Panc1 (cell line): ENCODE data around the gene HDAC6. TPM values are rescaled to one million over a fixed set of nuclear protein-coding genes. Genes with fewer than 3 reads are reported as not detected.

ENCODE experiments used
- ATAC-seq: fragments of 200-7000 bp; cut with Tn5 transposase; 2 replicates; pipeline ENCODE4 v1.9.1; 2020; ENCODE audit warnings: mild to moderate bottlenecking, moderate library complexity
- BruUV-seq: library from RNA; stranded (reverse); fragments of 400-500 nt; replicated peaks from 2 replicates; lab custom pipeline; 2021; lab: Mats Ljungman, UMichigan
- CTCF ChIA-PET: fragments of 300-600 bp; sonication (Branson Sonifier 250); formaldehyde crosslinking; loops from one replicate; lab custom pipeline; 2022; ENCODE audit warnings: antibody characterized with exemption; lab: Charles Lee
- POLR2A ChIA-PET: fragments of 300-600 bp; sonication (Branson Sonifier 250); formaldehyde crosslinking; loops from one replicate; lab custom pipeline; 2022; ENCODE audit warnings: antibody characterized with exemption; lab: Charles Lee
- DNase-seq: peaks from one replicate; pipeline ENCODE4 v3.0.0-alpha.2; 2010; ENCODE audit warnings: low read depth, low spot score
- H3K27ac ChIP-seq: 2 replicates; pipeline ENCODE4 v1.5.1; 2011; ENCODE audit warnings: mild to moderate bottlenecking, low read length, inconsistent platforms
- H3K27me3 ChIP-seq: fragments of 200-500 bp; sonication (Bioruptor generic); 2 replicates; pipeline ENCODE4 v1.6.0; 2014; ENCODE audit warnings: low read length, inconsistent platforms; ENCODE audit not compliant: control insufficient read depth, insufficient read depth
- H3K36me3 ChIP-seq: fragments of 200-500 bp; sonication (Bioruptor generic); 2 replicates; pipeline ENCODE4 v1.5.1; 2014; ENCODE audit warnings: inconsistent platforms, mild to moderate bottlenecking, low read length, moderate library complexity; ENCODE audit not compliant: control insufficient read depth, insufficient read depth
- H3K4me1 ChIP-seq: 2 replicates; pipeline ENCODE4 v1.5.1; 2011; ENCODE audit warnings: inconsistent platforms, mild to moderate bottlenecking, low read length, moderate library complexity; ENCODE audit not compliant: control insufficient read depth, insufficient read depth
- H3K4me3 ChIP-seq, 2 experiments: 2 replicates each; pipeline ENCODE4 v1.5.1; 2011 to 2012; ENCODE audit warnings: low read depth in 2 of 2, low read length in 2 of 2, mild to moderate bottlenecking in 2 of 2, inconsistent platforms in 1 of 2, moderate library complexity in 1 of 2
- H3K9me3 ChIP-seq: fragments of 200-500 bp; sonication (Bioruptor generic); 2 replicates; pipeline ENCODE4 v1.5.1; 2014; ENCODE audit warnings: low read depth, mild to moderate bottlenecking, inconsistent platforms, low read length, moderate library complexity; ENCODE audit not compliant: control insufficient read depth, insufficient read depth
- POLR2AphosphoS5 ChIP-seq: IDR thresholded peaks from 2 replicates; pipeline ENCODE4 v1.6.1; 2012; ENCODE audit warnings: mild to moderate bottlenecking, low read depth, low read length, moderate library complexity
- SIN3A ChIP-seq: IDR thresholded peaks from 2 replicates; pipeline ENCODE4 v1.6.1; 2012; ENCODE audit warnings: low read depth, mild to moderate bottlenecking, low read length, moderate library complexity, borderline replicate concordance; ENCODE audit not compliant: insufficient read depth
- TCF7L2 ChIP-seq: IDR thresholded peaks from 2 replicates; pipeline ENCODE4 v1.6.1; 2011; ENCODE audit warnings: mild to moderate bottlenecking, low read depth, low read length, inconsistent platforms
- in situ Hi-C: cut with HindIII; loops from 2 replicates; pipeline ENCODE4 v1.10.0; 2016; ENCODE audit warnings: low sequenced_read_pairs, low pct_unique_long_range_greater_than_20kb
- intact Hi-C: fragments of 100-400 bp; cut with micrococcal nuclease; formaldehyde crosslinking; loops from one replicate; pipeline ENCODE4 v1.10.0; 2022; ENCODE audit not compliant: unreplicated experiment
- total RNA-seq: library from RNA; stranded (reverse); gene quantifications from one replicate; pipeline ENCODE4 v1.2.1, GENCODE V29; 2021; ENCODE audit not compliant: unreplicated experiment
- TF ChIP-seq, protein P1 (sequence below): fragments of 450-650 bp; IDR thresholded peaks from 2 replicates; pipeline ENCODE4 v1.5.1; 2017; ENCODE audit warnings: mild to moderate bottlenecking
- TF ChIP-seq, protein P2 (sequence below), 2 experiments: IDR thresholded peaks; 2 replicates each; pipeline ENCODE4 v1.6.1; 2011 to 2012; ENCODE audit warnings: low read depth in 2 of 2, control low read depth in 1 of 2, low read length in 1 of 2, mild to moderate bottlenecking in 1 of 2, moderate library complexity in 1 of 2; ENCODE audit not compliant: insufficient read depth in 1 of 2

Gene HDAC6
- total RNA-seq, 1 experiment from 2014 or later = 97.1 TPM

DNA sequence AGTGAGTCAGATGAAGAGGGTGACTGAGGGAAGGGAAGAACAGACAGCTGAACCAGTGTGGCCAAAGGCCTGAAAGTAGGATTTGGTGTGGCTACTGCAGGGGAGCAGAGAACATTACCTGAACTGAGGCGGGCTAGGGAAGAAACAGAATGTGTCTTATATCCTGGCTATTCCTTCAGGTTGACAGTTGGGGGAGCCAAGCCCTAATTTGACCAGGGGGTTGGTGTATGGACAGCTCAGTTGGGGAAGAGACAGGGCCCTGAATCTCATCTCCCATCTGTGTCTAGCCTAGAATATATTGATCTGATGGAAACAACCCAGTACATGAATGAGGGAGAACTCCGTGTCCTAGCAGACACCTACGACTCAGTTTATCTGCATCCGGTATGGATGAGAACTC lies 4.2 kb downstream of the HDAC6 start:
- intact Hi-C loops = no loop called here
- CTCF ChIA-PET = no interaction called here

DNA sequence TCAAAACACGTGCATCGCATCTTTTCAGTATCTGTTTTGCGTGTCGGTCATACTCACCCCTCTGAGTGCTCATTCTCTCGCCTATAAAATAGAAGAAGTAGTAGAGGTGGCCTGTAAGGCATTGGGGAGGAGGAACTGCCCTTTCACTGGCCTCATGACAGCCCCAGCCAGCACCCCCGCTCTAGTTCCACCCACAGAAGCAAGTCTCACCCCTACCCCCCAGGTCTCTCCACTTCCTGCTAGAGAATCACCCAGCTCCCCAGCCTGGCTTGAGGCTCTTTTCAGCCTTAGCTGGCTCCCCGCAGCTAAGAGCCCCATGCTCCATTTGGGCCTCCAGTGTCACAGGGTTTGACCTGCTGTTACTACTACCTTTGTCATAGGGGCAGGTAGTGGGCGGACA lies 11.8 kb downstream of the HDAC6 start:
- Histone ChIP-seq H3K9me3 (no peaks in the 10 kb centered on the region), H3K36me3 (no peaks in the 10 kb centered on the region; the same call in 1 of the 2 replicates), H3K4me3 (no peak overlapping the region), H3K4me1 (no peaks in the 10 kb centered on the region), H3K27me3 (no peaks in the 10 kb centered on the region), H3K27ac (no peak overlapping the region)
- TF ChIP-seq SIN3A (no peak), TCF7L2 (no peak), POLR2AphosphoS5 (no peak)
- TF ChIP-seq, protein P1, sequence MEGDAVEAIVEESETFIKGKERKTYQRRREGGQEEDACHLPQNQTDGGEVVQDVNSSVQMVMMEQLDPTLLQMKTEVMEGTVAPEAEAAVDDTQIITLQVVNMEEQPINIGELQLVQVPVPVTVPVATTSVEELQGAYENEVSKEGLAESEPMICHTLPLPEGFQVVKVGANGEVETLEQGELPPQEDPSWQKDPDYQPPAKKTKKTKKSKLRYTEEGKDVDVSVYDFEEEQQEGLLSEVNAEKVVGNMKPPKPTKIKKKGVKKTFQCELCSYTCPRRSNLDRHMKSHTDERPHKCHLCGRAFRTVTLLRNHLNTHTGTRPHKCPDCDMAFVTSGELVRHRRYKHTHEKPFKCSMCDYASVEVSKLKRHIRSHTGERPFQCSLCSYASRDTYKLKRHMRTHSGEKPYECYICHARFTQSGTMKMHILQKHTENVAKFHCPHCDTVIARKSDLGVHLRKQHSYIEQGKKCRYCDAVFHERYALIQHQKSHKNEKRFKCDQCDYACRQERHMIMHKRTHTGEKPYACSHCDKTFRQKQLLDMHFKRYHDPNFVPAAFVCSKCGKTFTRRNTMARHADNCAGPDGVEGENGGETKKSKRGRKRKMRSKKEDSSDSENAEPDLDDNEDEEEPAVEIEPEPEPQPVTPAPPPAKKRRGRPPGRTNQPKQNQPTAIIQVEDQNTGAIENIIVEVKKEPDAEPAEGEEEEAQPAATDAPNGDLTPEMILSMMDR = no peak
- TF ChIP-seq, protein P2, sequence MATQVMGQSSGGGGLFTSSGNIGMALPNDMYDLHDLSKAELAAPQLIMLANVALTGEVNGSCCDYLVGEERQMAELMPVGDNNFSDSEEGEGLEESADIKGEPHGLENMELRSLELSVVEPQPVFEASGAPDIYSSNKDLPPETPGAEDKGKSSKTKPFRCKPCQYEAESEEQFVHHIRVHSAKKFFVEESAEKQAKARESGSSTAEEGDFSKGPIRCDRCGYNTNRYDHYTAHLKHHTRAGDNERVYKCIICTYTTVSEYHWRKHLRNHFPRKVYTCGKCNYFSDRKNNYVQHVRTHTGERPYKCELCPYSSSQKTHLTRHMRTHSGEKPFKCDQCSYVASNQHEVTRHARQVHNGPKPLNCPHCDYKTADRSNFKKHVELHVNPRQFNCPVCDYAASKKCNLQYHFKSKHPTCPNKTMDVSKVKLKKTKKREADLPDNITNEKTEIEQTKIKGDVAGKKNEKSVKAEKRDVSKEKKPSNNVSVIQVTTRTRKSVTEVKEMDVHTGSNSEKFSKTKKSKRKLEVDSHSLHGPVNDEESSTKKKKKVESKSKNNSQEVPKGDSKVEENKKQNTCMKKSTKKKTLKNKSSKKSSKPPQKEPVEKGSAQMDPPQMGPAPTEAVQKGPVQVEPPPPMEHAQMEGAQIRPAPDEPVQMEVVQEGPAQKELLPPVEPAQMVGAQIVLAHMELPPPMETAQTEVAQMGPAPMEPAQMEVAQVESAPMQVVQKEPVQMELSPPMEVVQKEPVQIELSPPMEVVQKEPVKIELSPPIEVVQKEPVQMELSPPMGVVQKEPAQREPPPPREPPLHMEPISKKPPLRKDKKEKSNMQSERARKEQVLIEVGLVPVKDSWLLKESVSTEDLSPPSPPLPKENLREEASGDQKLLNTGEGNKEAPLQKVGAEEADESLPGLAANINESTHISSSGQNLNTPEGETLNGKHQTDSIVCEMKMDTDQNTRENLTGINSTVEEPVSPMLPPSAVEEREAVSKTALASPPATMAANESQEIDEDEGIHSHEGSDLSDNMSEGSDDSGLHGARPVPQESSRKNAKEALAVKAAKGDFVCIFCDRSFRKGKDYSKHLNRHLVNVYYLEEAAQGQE (IDR thresholded peaks at IDR 0.05; ENCODE audit: insufficient read depth in 1 of 2, low read depth in 2 of 2, low read length in 1 of 2) = no peak
- DNase-seq = no peak
- no TSS peak for BruUV-seq
- CTCF ChIA-PET = no interaction called here
- POLR2A ChIA-PET = no interaction called here
- intact Hi-C loops = no loop called here
- no peak for ATAC-seq
- in situ Hi-C loops = no loop called here

More for the DNA sequence above, 4.2 kb downstream of the HDAC6 start:
- no peaks in the 10 kb centered on the region for H3K27me3 ChIP-seq
- H3K9me3 ChIP-seq = no peaks in the 10 kb centered on the region
- no peak overlapping the region for H3K27ac ChIP-seq
- no peaks in the 10 kb centered on the region for H3K4me1 ChIP-seq
- no peak for DNase-seq
- no peak for ATAC-seq
- TF ChIP-seq TCF7L2 (no peak), SIN3A (no peak), POLR2AphosphoS5 (no peak)
- TF ChIP-seq, protein P1 = no peak
- TF ChIP-seq, protein P2 (IDR thresholded peaks at IDR 0.05; ENCODE audit: insufficient read depth in 1 of 2, low read depth in 2 of 2, low read length in 1 of 2) = no peak
- no TSS peak for BruUV-seq
- POLR2A ChIA-PET = no interaction called here
- H3K4me3 ChIP-seq = no peak overlapping the region
- in situ Hi-C loops = no loop called here
- H3K36me3 ChIP-seq = peaks cover 3% of the 10 kb centered on the region; the same call in 1 of the 2 replicates
